D721Med (cell line): ENCODE measurements around the gene ACP7.

Source experiments
- DNase-seq: peaks from one replicate; pipeline ENCODE4 v3.0.0; 2011; ENCODE audit warnings: low spot score; ENCODE audit not compliant: insufficient read length
- FAIRE-seq: peaks from 2 replicates; lab custom pipeline; 2011; peaks lifted over from hg19 to GRCh38; lab: Jason Lieb, UNC
- CTCF ChIP-seq: IDR thresholded peaks from 2 replicates; pipeline ENCODE4 v1.5.1; 2012; ENCODE audit warnings: mild to moderate bottlenecking, control low read depth; ENCODE audit not compliant: insufficient read depth; ENCODE audit errors: missing control alignments

Gene ACP7

GRCh38 chr19:39098365-39099269 is 14.4 kb downstream of the ACP7 start:
- DNase-seq (no peak), FAIRE-seq (no peak)

GRCh38 chr19:39099341-39099740 is 15.2 kb downstream of the ACP7 start:
- TF ChIP-seq CTCF: no peak
- no peak for DNase-seq
- no peak for FAIRE-seq

More at GRCh38 chr19:39098365-39099269, 14.4 kb downstream of the ACP7 start:
- no peak for TF ChIP-seq CTCF

GRCh38 chr19:39100500-39101166 is 16.5 kb downstream of the ACP7 start:
- DNase-seq (no peak), FAIRE-seq (no peak)
- TF ChIP-seq CTCF: no peak

- no peak for FAIRE-seq
- DNase-seq: no peak
- TF ChIP-seq CTCF: no peak
These were observed 19.0 kb downstream of the ACP7 start for GRCh38 chr19:39103151-39103550.

GRCh38 chr19:39104186-39104596 is 20.0 kb downstream of the ACP7 start:
- no peak for FAIRE-seq
- no peak for DNase-seq
- no peak for TF ChIP-seq CTCF

- FAIRE-seq (no peak), DNase-seq (no peak)
- TF ChIP-seq CTCF: no peak
These were observed 22.0 kb downstream of the ACP7 start for GRCh38 chr19:39106194-39106593.

GRCh38 chr19:39109641-39110040 is 25.5 kb downstream of the ACP7 start:
- no peak for DNase-seq
- no peak for FAIRE-seq
- TF ChIP-seq CTCF: no peak
